PC-3 (cell line): ENCODE data around the gene CLP1. TPM values are rescaled to one million over a fixed set of nuclear protein-coding genes. Genes with fewer than 3 reads are reported as not detected.

Experiments
- ATAC-seq: fragments of 200-7000 bp; cut with Tn5 transposase; 2 replicates; pipeline ENCODE4 v1.9.1; 2020; ENCODE audit warnings: mild to moderate bottlenecking, moderate library complexity
- BruUV-seq: library from RNA; stranded (reverse); fragments of 400-500 nt; replicated peaks from 2 replicates; lab custom pipeline; 2021; lab: Mats Ljungman, UMichigan
- CTCF ChIA-PET: fragments of 300-600 bp; sonication (Branson Sonifier 250); formaldehyde crosslinking; loops from one replicate; lab custom pipeline; 2022; ENCODE audit warnings: antibody characterized with exemption; lab: Charles Lee
- POLR2A ChIA-PET: fragments of 300-600 bp; sonication (Branson Sonifier 250); formaldehyde crosslinking; loops from one replicate; lab custom pipeline; 2022; ENCODE audit warnings: antibody characterized with exemption; ENCODE audit not compliant: unreplicated experiment; lab: Charles Lee
- DNase-seq: peaks from one replicate; pipeline ENCODE4 v3.0.0-alpha.2; 2015
- H2AFZ ChIP-seq: fragments of 300-600 bp; sonication (generic); 2 replicates; pipeline ENCODE4 v1.6.0; 2016; ENCODE audit warnings: antibody characterized with exemption, low read length
- H3F3A ChIP-seq: fragments of 300-600 bp; sonication (generic); one replicate; pipeline ENCODE4 v1.6.0; 2017; ENCODE audit warnings: antibody characterized with exemption, low read length, control low read depth, mild to moderate bottlenecking; ENCODE audit not compliant: unreplicated experiment
- H3K27ac ChIP-seq: fragments of 300-600 bp; sonication (generic); 2 replicates; pipeline ENCODE4 v1.5.1; 2016; ENCODE audit warnings: mild to moderate bottlenecking, low read length
- H3K27me3 ChIP-seq: fragments of 300-600 bp; sonication (generic); 2 replicates; pipeline ENCODE4 v1.6.1; 2016; ENCODE audit warnings: low read length, mixed read lengths
- H3K36me3 ChIP-seq: fragments of 300-600 bp; sonication (generic); 2 replicates; pipeline ENCODE4 v1.6.1; 2016; ENCODE audit warnings: low read depth, mixed run types, low read length, mixed read lengths
- H3K4me1 ChIP-seq: fragments of 300-600 bp; sonication (generic); 2 replicates; pipeline ENCODE4 v1.5.1; 2016; ENCODE audit warnings: low read length; ENCODE audit not compliant: insufficient read depth
- H3K4me2 ChIP-seq: fragments of 300-600 bp; sonication (generic); 2 replicates; pipeline ENCODE4 v1.6.0; 2016; ENCODE audit warnings: low read length
- H3K4me3 ChIP-seq: fragments of 300-600 bp; sonication (generic); 2 replicates; pipeline ENCODE4 v1.5.1; 2016; ENCODE audit warnings: mild to moderate bottlenecking, low read length, mixed read lengths
- H3K79me2 ChIP-seq: fragments of 300-600 bp; sonication (generic); 2 replicates; pipeline ENCODE4 v1.6.1; 2017; ENCODE audit warnings: low read length, mixed read lengths
- H3K9ac ChIP-seq: fragments of 300-600 bp; sonication (generic); 2 replicates; pipeline ENCODE4 v1.6.0; 2016; ENCODE audit warnings: mild to moderate bottlenecking, low read length
- H3K9me2 ChIP-seq: fragments of 300-600 bp; sonication (generic); replicated peaks from 2 replicates; pipeline ENCODE4 v1.6.1; 2016; ENCODE audit warnings: mixed run types, low read length, mixed read lengths
- H3K9me3 ChIP-seq: fragments of 300-600 bp; sonication (generic); 2 replicates; pipeline ENCODE4 v1.6.1; 2016; ENCODE audit warnings: low read length, mixed read lengths
- H4K20me1 ChIP-seq: fragments of 300-600 bp; sonication (generic); 2 replicates; pipeline ENCODE4 v1.6.1; 2016; ENCODE audit warnings: low read length, mixed read lengths
- CTCF ChIP-seq: fragments of 300-600 bp; sonication (generic); conservative IDR thresholded peaks from 2 replicates; pipeline ENCODE4 v1.5.1; 2017; ENCODE audit warnings: antibody characterized with exemption, low read depth, mild to moderate bottlenecking, low read length
- EZH2 ChIP-seq: fragments of 300-600 bp; sonication (generic); IDR thresholded peaks from one replicate; pipeline ENCODE4 v1.6.1; 2017; ENCODE audit warnings: antibody characterized with exemption, mild to moderate bottlenecking, low read length; ENCODE audit not compliant: unreplicated experiment
- EZH2phosphoT487 ChIP-seq: fragments of 300-600 bp; sonication (generic); IDR thresholded peaks from 2 replicates; pipeline ENCODE4 v1.6.1; 2018; ENCODE audit warnings: mild to moderate bottlenecking, antibody characterized with exemption, low read length, borderline replicate concordance
- intact Hi-C: fragments of 100-400 bp; cut with micrococcal nuclease; formaldehyde crosslinking; loops from 2 replicates; pipeline ENCODE4 v1.9.0; 2023
- total RNA-seq: library from RNA; depleted of rRNA; stranded (reverse); fragments of >200 nt; gene quantifications from 2 replicates; pipeline ENCODE4 v1.2.3, GENCODE V29; 2014

CLP1 gene
- total RNA-seq, 1 experiment from 2014 or later, result 28.4 TPM

- no peaks in the 10 kb centered on the region for H3K9me3 ChIP-seq
- DNase-seq (no peak), ATAC-seq (no peak)
- intact Hi-C loops, result no loop called here
- H3K79me2 ChIP-seq, result peaks cover 32% of the 10 kb centered on the region
- peak overlapping the region; percentile 76 for H2AFZ ChIP-seq
- CTCF ChIA-PET, result no interaction called here
- H3K9ac ChIP-seq, result peak overlapping the region; percentile 82
- H3K4me2 ChIP-seq, result peak overlapping the region; percentile 96
- POLR2A ChIA-PET, result interaction anchor here (0.6 kb wide), 1 partner anchor 216 kb away, joined by 3 read pairs; no protein-coding TSS in a partner anchor
- peak overlapping the region; percentile 94 for H3K4me3 ChIP-seq
- no peaks in the 10 kb centered on the region for H3F3A ChIP-seq
- no peak overlapping the region for H3K27ac ChIP-seq
- TF ChIP-seq EZH2 (no peak), CTCF (no peak), EZH2phosphoT487 (no peak)
- H3K9me2 ChIP-seq, result no peaks in the 10 kb centered on the region
- H3K27me3 ChIP-seq, result no peaks in the 10 kb centered on the region
- TSS peak; percentile 87 for BruUV-seq
- 0 out of 2 replicates have a peak, but pooled peaks cover 3% of the 10 kb centered on the region for H4K20me1 ChIP-seq
- H3K36me3 ChIP-seq, result peaks cover 21% of the 10 kb centered on the region
- H3K4me1 ChIP-seq, result peaks cover 8% of the 10 kb centered on the region
Observed at GRCh38 chr11:57658023-57658361, 430 bp downstream of the CLP1 start.

- no peak overlapping the region for H3K4me3 ChIP-seq
- DNase-seq, result no peak
- H3K36me3 ChIP-seq, result peaks cover 21% of the 10 kb centered on the region
- no TSS peak for BruUV-seq
- H3K27me3 ChIP-seq, result no peaks in the 10 kb centered on the region
- no peak for ATAC-seq
- TF ChIP-seq EZH2 (no peak), EZH2phosphoT487 (no peak), CTCF (no peak)
- CTCF ChIA-PET, result no interaction called here
- no peaks in the 10 kb centered on the region for H3K9me2 ChIP-seq
- POLR2A ChIA-PET, result no interaction called here
- no peaks in the 10 kb centered on the region for H3K9me3 ChIP-seq
- no peak overlapping the region for H3K9ac ChIP-seq
- peaks cover 32% of the 10 kb centered on the region for H3K79me2 ChIP-seq
- intact Hi-C loops, result no loop called here
- H3K4me2 ChIP-seq, result no peak overlapping the region
- H4K20me1 ChIP-seq, result 0 out of 2 replicates have a peak, but pooled peaks cover 3% of the 10 kb centered on the region
- H3F3A ChIP-seq, result no peaks in the 10 kb centered on the region
- no peak overlapping the region for H2AFZ ChIP-seq
- H3K4me1 ChIP-seq, result peaks cover 8% of the 10 kb centered on the region
- H3K27ac ChIP-seq, result no peak overlapping the region
Observed at GRCh38 chr11:57659669-57660068, 2.1 kb downstream of the CLP1 start.

GRCh38 chr11:57662893-57663292, 5.3 kb downstream of the CLP1 start:
- Histone ChIP-seq H3K27ac (no peak overlapping the region), H3K79me2 (peaks cover 28% of the 10 kb centered on the region), H3F3A (no peaks in the 10 kb centered on the region), H2AFZ (no peak overlapping the region), H3K9me2 (no peaks in the 10 kb centered on the region), H4K20me1 (0 out of 2 replicates have a peak, but pooled peaks cover 3% of the 10 kb centered on the region), H3K27me3 (no peaks in the 10 kb centered on the region), H3K36me3 (peaks cover 21% of the 10 kb centered on the region), H3K4me2 (no peak overlapping the region), H3K4me1 (peaks cover 7% of the 10 kb centered on the region), H3K9ac (no peak overlapping the region), H3K9me3 (no peaks in the 10 kb centered on the region), H3K4me3 (no peak overlapping the region)
- POLR2A ChIA-PET, result no interaction called here
- TF ChIP-seq EZH2 (no peak), EZH2phosphoT487 (no peak), CTCF (peak; percentile 52; the same call in 1 of the 2 replicates)
- DNase-seq (peak; percentile 40), ATAC-seq (no peak)
- no TSS peak for BruUV-seq
- CTCF ChIA-PET, result no interaction called here
- intact Hi-C loops, result no loop called here
